NK-92 (cell line): ENCODE results near the gene FAM131A.

Experiments used
- DNase-seq: peaks from one replicate; lab custom pipeline; 2025; ENCODE audit not compliant: unreplicated experiment; lab: John Stamatoyannopoulos, UW

Gene FAM131A

DNA sequence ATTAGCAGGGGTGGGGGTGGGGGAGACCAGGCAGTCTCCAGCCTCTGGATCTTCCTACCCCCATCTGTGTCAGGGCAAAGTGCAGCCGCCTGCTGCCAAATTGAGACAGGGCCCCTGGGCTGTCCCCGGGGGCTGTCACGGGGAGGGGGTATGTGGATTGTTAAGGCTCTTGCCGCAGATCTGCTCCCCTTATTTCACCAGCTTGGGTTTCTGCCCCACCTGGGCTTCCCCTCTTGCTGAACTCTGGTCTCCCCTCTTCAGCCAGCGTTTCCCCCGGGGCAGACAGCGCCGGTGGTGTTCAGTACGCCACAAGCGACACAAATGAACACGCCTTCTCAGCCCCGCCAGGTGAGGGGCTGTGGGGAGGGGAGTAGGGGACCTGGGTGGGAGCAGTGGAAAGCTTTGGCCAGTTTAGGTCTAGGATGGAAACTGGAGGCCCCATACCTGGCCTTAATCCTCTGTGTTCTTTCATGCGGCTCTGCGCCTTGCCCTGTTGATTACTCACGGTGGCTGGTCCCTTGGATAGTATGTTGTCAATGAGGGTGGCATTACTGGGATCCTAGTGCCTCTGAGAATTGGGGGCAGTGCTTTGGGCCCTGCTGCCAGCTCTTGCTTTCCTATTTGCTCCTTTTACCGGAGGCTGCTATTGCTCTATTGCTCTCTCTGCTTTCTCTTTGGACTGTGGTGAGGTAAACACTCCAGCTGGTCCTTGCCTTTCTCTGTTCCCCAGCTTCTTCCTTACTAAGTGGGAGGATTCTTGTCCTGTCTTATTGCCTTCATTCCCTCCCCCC lies 21.3 kb upstream of the FAM131A start:
- DNase-seq, result no peak

GRCh38 chr3:184316792-184317191 lies 20.6 kb upstream of the FAM131A start:
- no peak for DNase-seq

DNA sequence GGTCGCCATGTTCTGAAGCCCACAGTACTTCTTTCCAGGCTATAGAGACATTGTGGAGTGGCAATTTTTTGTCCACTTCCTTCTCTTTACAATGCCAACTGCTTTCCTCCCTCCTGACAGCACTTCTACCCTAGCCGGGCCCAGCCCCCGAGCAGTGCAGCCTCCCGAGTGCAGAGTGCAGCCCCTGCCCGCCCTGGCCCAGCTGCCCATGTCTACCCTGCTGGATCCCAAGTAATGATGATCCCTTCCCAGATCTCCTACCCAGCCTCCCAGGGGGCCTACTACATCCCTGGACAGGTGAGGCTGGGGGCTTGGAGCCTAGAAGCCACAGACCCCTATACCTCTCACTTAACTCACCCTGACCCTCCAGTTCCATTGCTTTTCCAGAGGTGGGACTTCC lies 20.2 kb upstream of the FAM131A start:
- DNase-seq, result no peak

DNA sequence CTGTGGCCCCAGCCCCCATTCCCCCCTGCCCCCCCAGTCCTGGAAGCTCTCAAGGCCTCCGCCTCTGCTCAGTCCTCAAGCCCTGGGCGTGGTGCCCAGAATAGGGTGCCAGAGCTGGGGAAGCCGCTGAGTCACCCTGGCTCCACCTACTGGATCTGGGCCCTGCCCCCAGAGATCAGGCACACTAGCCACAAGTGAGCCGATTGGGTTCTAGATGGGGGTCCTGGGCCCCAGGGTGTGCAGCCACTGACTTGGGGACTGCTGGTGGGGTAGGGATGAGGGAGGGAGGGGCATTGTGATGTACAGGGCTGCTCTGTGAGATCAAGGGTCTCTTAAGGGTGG lies 17.3 kb upstream of the FAM131A start:
- no peak for DNase-seq

- DNase-seq, result no peak
Measured at GRCh38 chr3:184321666-184322065, 15.7 kb upstream of the FAM131A start.

- DNase-seq, result no peak
Measured at GRCh38 chr3:184322731-184323487, 14.5 kb upstream of the FAM131A start.

DNA sequence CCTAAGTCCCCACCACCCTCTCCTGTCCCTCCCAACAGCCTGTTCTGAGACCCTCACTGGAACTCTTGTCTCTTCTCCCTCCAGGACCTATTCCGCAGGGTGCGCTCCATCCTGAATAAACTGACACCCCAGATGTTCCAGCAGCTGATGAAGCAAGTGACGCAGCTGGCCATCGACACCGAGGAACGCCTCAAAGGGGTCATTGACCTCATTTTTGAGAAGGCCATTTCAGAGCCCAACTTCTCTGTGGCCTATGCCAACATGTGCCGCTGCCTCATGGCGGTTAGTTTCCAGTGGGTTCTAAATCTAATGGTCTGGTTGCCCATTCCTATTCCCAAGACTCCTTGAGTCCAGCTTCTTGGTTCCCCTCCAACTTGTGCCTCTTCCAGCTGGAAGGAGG lies 13.7 kb upstream of the FAM131A start:
- DNase-seq, result no peak

DNA sequence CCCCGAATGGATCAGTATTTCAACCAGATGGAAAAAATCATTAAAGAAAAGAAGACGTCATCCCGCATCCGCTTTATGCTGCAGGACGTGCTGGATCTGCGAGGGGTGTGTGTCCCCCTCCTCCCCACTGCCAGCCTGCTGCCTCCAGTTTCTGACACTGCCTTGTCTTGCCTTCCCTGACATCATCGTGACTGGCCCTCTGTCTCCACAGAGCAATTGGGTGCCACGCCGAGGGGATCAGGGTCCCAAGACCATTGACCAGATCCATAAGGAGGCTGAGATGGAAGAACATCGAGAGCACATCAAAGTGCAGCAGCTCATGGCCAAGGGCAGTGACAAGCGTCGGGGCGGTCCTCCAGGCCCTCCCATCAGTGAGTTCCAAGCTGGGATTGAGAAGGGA lies 12.1 kb upstream of the FAM131A start:
- DNase-seq, result no peak

DNA sequence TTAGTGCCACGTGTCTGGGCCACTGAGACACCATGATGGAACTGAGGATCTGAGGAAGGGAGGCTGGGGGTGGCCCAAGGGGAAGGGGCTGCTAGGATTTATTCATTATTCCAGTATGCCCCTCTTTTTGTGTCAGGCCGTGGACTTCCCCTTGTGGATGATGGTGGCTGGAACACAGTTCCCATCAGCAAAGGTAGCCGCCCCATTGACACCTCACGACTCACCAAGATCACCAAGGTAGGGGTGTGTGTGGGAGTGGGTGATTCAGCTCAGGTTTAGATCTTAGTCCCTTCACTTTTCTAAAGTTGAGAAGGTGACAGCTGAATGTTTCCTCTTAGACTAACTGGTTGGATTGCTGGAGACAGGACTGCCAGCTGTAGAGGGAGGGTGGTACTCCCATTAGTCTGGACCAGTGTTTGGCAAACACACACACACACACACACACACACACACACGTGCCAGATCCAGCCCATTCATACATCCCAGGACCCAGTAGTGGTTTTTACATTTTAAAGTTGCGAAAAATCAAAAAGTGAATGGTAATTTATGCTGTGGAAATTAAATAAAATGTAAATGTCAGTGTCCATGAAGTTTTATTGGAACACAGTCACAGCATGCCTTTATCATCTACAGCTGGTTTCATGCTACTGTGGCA lies 11.6 kb upstream of the FAM131A start:
- DNase-seq, result no peak

DNA sequence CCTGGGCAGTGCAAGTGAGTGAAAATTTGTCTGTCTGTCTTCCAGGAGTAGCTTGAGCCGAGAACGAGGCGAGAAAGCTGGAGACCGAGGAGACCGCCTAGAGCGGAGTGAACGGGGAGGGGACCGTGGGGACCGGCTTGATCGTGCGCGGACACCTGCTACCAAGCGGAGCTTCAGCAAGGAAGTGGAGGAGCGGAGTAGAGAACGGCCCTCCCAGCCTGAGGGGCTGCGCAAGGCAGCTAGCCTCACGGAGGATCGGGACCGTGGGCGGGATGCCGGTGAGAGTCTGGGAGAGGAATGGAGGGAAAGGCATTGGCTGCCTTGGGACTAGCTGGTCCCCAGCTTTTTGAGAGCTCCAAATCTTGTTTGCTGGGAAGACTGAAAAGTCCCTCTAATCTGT lies 10.2 kb upstream of the FAM131A start:
- no peak for DNase-seq

DNA sequence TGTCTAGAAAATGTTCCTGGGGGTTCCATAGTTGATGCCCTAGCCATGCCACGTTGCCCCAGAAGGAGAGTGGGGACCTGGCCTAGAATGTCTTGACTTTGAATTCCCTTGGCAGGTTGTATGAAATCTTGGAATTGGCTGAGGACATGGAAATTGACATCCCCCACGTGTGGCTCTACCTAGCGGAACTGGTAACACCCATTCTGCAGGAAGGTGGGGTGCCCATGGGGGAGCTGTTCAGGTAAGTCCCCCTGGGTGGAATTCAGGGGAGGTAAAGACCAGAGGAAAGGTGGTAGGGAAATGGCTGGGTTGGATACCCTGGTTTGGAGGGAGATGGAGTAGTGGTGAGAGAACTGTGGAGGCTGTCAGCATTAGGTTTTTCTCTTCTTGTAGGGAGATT lies 8.9 kb upstream of the FAM131A start:
- DNase-seq, result no peak

GRCh38 chr3:184332370-184333090 lies 4.9 kb upstream of the FAM131A start:
- no peak for DNase-seq

DNA sequence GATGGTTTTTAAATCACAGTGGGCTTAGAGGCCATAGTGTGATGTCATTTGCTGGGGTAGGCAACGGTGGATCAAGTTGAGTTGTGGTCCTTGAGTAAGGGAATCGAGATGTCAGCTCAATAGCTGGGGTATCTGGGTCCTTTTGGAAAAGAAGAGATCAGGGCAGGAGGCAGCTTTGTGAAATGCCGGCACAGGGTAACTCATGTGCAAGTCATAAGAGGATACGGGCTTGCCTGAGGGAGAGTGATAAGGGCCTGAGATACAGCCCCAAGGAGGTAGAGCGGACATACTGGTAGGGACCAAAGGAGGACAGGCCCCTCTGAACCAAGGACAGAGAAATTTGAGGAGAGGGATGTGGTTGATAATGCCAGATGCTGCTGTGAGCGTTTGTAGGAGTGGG lies 4.2 kb upstream of the FAM131A start:
- DNase-seq, result no peak

DNA sequence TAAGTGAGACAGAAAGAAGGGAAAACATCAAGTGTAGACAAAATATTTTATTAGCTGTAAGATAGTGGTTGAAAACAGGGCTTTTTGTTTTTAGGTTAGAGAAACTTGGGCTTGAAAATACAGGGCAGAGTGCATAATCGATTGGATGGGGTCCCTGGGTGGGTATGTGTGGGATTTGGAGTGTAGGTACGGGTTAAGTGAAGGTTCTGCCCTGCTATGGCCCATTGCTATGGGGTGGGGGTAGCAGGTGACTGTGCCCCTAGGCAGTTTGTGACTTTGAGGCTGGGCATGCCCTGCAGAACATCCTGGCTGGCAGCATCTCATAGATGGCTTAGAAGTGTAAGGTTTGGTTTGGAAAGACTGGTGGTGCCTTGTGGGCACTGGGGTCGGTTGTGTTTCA lies 3.7 kb upstream of the FAM131A start:
- no peak for DNase-seq

DNA sequence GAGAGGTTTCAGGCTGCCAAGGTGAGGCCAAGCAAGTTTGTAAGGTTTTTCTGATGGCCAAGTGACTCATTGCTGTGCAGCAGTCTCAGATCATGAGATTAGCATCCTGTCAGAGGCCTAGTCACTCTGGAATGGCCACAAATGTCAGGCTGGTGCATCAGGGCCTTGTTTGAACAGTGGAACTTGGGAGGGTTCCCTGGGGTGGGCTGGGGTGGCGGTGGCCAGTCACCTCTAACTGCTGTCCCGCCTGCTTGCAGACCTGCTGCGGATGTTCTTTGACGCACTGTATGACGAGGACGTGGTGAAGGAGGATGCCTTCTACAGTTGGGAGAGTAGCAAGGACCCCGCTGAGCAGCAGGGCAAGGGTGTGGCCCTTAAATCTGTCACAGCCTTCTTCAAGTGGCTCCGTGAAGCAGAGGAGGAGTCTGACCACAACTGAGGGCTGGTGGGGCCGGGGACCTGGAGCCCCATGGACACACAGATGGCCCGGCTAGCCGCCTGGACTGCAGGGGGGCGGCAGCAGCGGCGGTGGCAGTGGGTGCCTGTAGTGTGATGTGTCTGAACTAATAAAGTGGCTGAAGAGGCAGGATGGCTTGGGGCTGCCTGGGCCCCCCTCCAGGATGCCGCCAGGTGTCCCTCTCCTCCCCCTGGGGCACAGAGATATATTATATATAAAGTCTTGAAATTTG lies 2.8 kb upstream of the FAM131A start:
- DNase-seq, result no peak

GRCh38 chr3:184335291-184335660 lies 2.1 kb upstream of the FAM131A start:
- DNase-seq, result no peak

DNA sequence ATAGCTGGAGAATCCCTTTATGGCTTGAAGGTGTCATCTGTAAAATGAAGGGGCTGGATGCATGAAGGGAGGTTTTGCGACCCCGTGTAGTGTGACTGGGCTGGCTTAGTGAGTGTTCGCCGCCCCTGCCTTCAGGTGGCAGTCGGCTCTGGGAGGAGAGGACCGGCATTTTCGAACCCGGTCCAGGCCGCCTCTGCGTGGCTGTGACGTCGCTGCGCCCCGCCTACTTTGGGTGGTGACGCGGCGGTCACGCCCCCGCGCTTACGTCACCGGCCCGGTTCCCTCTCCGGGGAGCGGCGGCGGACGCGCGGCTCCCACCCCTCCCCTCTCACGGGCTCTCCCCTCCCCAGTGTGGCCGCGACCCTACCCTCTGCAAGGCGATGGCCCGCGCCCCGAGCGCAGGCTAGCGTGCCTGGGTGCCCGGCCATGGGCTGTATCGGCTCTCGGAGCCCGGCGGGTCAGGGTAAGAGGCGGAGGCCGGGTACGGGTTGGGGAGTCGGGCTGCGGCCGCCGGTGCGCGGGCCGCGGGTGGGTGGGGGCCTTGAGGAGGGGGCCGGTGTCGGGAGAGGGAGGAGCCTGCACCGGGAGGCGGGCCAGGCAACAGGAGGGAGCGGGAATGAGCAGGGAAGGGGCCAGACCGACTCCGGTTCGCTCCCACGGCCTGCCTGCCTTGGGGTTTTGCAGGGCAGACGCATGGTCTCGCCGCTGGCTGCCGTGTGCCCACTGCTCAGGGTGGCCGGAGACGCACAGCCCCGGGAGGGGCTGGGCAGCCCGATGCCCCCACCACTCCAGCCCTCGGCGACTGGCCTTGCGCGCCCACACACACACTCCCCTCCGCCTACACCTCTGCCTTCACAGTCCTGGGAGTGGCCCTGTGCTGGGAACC lies 1.5 kb upstream of the FAM131A start:
- DNase-seq, result no peak

DNA sequence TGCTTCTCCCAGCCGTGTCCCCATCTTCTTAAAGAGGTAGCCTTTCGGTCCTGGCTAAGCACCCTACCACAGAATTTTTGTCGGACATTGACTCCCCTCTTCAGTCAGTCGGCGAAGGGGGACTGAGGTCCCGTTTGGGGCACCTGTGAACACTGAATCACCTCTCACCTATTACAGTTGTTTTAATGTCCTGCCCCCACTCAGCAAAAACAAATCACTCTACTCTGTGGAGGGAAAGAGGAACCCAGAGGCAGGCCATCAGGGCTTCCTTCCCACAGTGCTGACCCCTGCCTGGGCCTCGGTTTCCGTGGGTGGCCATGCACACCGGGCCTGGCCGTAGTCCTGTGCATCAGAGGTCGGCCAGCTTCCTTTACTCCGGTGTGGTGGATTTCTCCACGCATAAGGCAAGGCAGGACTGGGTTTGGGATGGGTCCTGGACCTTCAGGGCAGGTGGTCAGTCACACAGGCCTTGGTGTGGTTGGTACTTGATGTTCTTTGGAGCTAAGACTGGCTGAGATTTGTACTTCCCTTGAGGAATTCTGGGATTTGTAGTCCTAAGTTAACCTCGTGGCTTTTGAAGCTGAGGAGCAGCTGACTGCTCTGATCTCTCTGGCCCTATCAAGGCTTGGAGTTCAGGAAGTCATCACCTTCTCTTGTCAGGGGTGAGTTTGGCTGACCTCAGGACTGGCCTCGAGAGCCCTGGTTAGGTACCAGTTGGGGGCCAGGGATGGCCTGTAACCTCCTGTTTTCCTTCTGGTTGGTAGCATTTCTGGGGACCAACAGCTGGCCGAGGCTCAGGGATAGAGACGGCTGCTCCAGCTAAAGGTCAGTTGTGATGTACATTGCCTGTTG lies 627 bp upstream of the FAM131A start:
- no peak for DNase-seq

DNA sequence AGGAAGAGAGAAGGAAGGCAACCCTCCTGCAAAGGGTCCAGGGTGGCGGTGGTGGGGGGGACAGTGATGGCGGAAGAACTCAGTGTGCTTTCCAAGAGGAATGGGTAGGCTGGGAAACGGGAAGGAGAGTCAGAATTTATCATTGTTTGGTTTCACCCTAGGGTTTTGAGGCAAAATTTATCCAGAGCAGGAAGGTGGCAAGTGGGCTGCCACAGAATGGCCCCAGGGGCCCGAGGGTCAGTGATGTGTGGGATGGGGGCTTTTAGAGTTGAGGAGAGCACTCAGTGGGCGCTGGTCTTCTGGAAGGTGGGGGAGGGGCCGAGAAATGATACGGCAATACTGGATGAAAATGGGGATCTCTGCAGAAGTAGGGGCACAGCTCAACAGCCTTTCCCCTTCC lies 581 bp downstream of the FAM131A start:
- DNase-seq, result no peak
